ENCODE data around the gene SOHLH1. TPM values are rescaled to one million over a fixed set of nuclear protein-coding genes. Genes with fewer than 3 reads are reported as not detected.

The SOHLH1 gene
- total RNA-seq, 1 experiment from 2014 or later, result not detected

DNA sequence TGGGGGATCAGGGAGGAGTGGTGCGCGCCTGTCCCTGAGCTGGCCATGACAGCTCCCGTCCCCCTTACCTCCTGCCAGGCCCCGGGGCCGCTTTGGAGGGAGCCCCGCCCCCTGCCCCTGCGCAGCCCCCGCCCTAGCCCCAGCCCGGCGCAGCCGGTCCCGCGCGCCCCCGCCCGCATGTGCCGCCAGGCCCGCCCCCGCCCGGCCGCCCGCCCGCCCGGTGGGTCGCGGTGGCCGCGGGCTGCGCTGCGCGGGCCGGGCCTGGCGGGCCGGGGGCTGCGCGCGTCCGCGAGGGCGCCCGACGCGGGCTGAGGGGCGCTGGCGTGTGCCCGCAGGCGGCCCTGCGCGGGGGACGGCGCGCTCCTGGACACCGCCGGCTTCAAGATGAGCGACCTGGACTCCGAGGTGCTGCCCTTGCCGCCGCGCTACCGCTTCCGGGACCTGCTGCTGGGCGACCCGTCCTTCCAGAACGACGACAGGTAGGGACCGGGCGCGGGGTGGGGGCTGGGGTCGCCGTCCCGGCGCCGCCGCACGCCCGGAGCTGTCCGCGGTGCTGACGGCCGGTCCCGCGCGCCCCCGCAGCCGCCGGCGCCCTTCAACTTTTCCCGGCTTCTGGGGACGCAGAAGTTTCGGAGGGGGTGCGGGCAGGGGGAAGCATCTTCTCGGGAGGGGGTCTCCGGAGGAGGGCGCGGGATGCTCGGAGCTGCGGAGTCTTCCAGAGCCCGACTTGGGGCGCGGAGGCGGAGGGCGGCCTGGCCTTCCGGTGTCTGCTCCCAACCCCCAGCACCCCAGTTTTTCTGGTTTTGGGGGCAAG lies 15.2 kb upstream of the SOHLH1 start (continued):
- TF ChIP-seq FOXP1 (CRISPR knock-in tag; IDR thresholded peaks at IDR 0.05; ENCODE audit: borderline replicate concordance) (peak; percentile 70; the same call in 1 of the 2 replicates), FOXP4 (CRISPR knock-in tag; IDR thresholded peaks at IDR 0.05) (peak; percentile 88), ETV6 (CRISPR knock-in tag; IDR thresholded peaks at IDR 0.05) (0 out of 2 replicates have a peak, but pooled peaks have one; percentile 27), ZNF219 (CRISPR knock-in tag; IDR thresholded peaks at IDR 0.05; ENCODE audit: borderline replicate concordance) (peak; percentile 86; the same call in 1 of the 2 replicates), NR2C2 (CRISPR knock-in tag; IDR thresholded peaks at IDR 0.05) (no peak)

DNA sequence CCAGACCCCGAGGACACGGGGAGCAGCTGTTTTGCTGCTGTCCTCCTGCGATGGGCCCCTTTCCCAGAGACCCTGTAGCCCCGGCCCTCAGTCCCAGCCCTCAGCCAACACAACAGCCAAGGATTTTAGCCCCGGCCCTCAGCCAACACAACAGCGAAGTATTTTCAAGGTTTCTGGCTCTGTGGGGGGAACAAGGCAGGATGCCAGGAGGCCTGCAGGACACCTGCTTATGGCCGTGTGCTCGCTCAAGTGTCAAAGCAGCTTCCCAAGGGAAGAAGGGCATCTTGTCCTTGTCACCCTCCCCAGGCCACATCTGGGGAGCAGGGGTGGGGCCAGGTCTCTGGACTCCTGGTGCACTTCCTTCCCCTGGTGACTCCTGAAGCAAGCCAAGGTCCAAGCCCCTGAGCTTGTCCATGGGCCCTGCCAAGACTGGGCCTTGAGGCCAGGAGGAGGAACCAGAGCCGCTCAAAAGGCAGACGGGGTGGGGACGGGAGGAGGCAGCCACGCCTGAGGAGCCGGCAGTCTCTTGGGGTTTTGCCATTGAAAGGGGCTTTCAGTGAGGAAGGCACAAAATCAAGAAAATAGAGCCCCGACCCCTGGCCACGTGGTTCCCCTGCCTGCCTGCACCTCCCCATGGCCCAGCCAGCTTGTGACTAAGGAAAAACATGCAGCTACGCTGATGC lies 13.5 kb upstream of the SOHLH1 start:
- H3K4me1 Mint-ChIP-seq, result 0 out of 2 replicates have a peak, but pooled peaks cover 3% of the 10 kb centered on the region
- H3K4me3 Mint-ChIP-seq, result peak overlapping the region; percentile 52
- H3K36me3 Mint-ChIP-seq, result no peaks in the 10 kb centered on the region
- ChIA-PET CTCF (interaction anchor here (1.2 to 2.1 kb wide), 2 partner anchors 12 to 109 kb away, joined by 4 to 7 read pairs; no protein-coding TSS in a partner anchor), POLR2A (no interaction called here)
- H3K27me3 Mint-ChIP-seq (ENCODE audit: low read depth), result peaks cover 19% of the 10 kb centered on the region
- TF ChIP-seq, protein P1, sequence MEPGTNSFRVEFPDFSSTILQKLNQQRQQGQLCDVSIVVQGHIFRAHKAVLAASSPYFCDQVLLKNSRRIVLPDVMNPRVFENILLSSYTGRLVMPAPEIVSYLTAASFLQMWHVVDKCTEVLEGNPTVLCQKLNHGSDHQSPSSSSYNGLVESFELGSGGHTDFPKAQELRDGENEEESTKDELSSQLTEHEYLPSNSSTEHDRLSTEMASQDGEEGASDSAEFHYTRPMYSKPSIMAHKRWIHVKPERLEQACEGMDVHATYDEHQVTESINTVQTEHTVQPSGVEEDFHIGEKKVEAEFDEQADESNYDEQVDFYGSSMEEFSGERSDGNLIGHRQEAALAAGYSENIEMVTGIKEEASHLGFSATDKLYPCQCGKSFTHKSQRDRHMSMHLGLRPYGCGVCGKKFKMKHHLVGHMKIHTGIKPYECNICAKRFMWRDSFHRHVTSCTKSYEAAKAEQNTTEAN (CRISPR knock-in tag; IDR thresholded peaks at IDR 0.05), result no peak
- no peak for TF ChIP-seq RORB (CRISPR knock-in tag; IDR thresholded peaks at IDR 0.05)
- TF ChIP-seq ZNF425 (CRISPR knock-in tag; conservative IDR thresholded peaks at IDR 0.05), result no peak
- no peak for TF ChIP-seq CBFB (CRISPR knock-in tag; IDR thresholded peaks at IDR 0.05; ENCODE audit: low read depth)
- no peak for TF ChIP-seq ZNF219 (CRISPR knock-in tag; IDR thresholded peaks at IDR 0.05; ENCODE audit: borderline replicate concordance)
- TF ChIP-seq, protein P2, sequence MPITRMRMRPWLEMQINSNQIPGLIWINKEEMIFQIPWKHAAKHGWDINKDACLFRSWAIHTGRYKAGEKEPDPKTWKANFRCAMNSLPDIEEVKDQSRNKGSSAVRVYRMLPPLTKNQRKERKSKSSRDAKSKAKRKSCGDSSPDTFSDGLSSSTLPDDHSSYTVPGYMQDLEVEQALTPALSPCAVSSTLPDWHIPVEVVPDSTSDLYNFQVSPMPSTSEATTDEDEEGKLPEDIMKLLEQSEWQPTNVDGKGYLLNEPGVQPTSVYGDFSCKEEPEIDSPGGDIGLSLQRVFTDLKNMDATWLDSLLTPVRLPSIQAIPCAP (CRISPR knock-in tag; IDR thresholded peaks at IDR 0.05), result no peak
- TF ChIP-seq ZNF396 (CRISPR knock-in tag; IDR thresholded peaks at IDR 0.05; ENCODE audit: borderline replicate concordance), result no peak
- no peak overlapping the region for H3K27ac Mint-ChIP-seq
- ATAC-seq, result no peak
- H3K9me3 Mint-ChIP-seq, result no peaks in the 10 kb centered on the region
- no peak for DNase-seq (ENCODE audit: low spot score)

DNA sequence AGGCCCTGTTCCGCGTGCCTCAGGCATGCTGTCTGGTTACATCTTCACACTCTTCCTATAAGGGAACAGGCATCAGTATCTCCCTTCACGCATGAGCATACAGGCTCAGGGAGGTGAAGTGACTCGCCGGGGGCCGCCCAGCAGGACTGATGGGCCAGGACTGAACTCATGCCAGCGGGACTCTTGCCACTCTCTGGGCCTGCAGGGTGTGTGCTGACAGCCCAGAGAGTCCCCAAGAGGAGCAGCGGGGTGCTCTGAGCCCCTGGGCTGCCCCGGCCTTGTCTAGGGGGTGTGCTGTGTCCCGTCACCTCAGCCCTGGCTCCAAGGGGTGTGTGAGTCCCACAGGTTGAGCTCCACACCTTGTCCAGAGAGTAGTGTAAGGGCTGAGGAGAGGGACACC lies 12.6 kb upstream of the SOHLH1 start:
- no peak for DNase-seq (ENCODE audit: low spot score)
- CTCF ChIA-PET, result no interaction called here
- Mint-ChIP-seq H3K27me3 (ENCODE audit: low read depth) (peaks cover 19% of the 10 kb centered on the region), H3K36me3 (no peaks in the 10 kb centered on the region), H3K27ac (no peak overlapping the region), H3K9me3 (no peaks in the 10 kb centered on the region), H3K4me1 (0 out of 2 replicates have a peak, but pooled peaks cover 3% of the 10 kb centered on the region), H3K4me3 (no peak overlapping the region)
- TF ChIP-seq FOXJ3 (CRISPR knock-in tag; IDR thresholded peaks at IDR 0.05; ENCODE audit: borderline replicate concordance) (no peak), MYBL2 (CRISPR knock-in tag; IDR thresholded peaks at IDR 0.05) (no peak), ZNF671 (CRISPR knock-in tag; IDR thresholded peaks at IDR 0.05) (no peak), ETV6 (CRISPR knock-in tag; IDR thresholded peaks at IDR 0.05) (no peak), NR3C1 (CRISPR knock-in tag; conservative IDR thresholded peaks at IDR 0.05; ENCODE audit: low read depth) (no peak), NR1H2 (CRISPR knock-in tag; IDR thresholded peaks at IDR 0.05) (no peak)
- POLR2A ChIA-PET, result no interaction called here
- ATAC-seq, result no peak

Data from WTC11 (cell line).